Upper lobe of right lung (tissue), 1 donor: ENCODE data around the gene HHIPL1. TPM values are rescaled to one million over a fixed set of nuclear protein-coding genes. Genes with fewer than 3 reads are reported as not detected.

ENCODE experiments used
- ATAC-seq: fragments of 200-7000 bp; cut with Tn5 transposase; one replicate; pipeline ENCODE4 v1.9.1; 2020; ENCODE audit warnings: mild to moderate bottlenecking, moderate library complexity
- DNase-seq: peaks from one replicate; pipeline ENCODE4 v3.0.0-alpha.2; 2020
- H3K27ac ChIP-seq: fragments of 200-600 bp; one replicate; pipeline ENCODE4 v1.8.0; 2022
- H3K27me3 ChIP-seq: fragments of 200-600 bp; one replicate; pipeline ENCODE4 v1.8.0; 2022; ENCODE audit warnings: mild to moderate bottlenecking
- H3K36me3 ChIP-seq: fragments of 200-600 bp; one replicate; pipeline ENCODE4 v1.8.0; 2022
- H3K4me1 ChIP-seq: fragments of 200-600 bp; one replicate; pipeline ENCODE4 v1.8.0; 2022
- H3K4me3 ChIP-seq: fragments of 200-600 bp; one replicate; pipeline ENCODE4 v1.8.0; 2022; ENCODE audit warnings: mild to moderate bottlenecking
- H3K9me3 ChIP-seq: fragments of 200-600 bp; one replicate; pipeline ENCODE4 v1.8.0; 2022
- intact Hi-C: fragments of 100-400 bp; cut with DNase I; formaldehyde crosslinking; loops from one replicate; pipeline ENCODE4 v1.11.0; 2022
- total RNA-seq: library from RNA; stranded (reverse); fragmentation: NEBNext Ultra II Directional; extraction: Animal tissue kit (Norgen Biotek cat#: 25700); gene quantifications from one replicate; pipeline ENCODE4 v1.2.1, GENCODE V29; 2021
- TF ChIP-seq, protein P1 (sequence below): fragments of 200-600 bp; IDR thresholded peaks from one replicate; pipeline ENCODE4 v1.8.0; 2022; ENCODE audit warnings: antibody characterized with exemption
- donor health status: DM: no; HTN: yes; CAD: no; lungs with severe emphysema.

The HHIPL1 gene
- total RNA-seq, 1 donor from 2014 or later, result 1.6 TPM

DNA sequence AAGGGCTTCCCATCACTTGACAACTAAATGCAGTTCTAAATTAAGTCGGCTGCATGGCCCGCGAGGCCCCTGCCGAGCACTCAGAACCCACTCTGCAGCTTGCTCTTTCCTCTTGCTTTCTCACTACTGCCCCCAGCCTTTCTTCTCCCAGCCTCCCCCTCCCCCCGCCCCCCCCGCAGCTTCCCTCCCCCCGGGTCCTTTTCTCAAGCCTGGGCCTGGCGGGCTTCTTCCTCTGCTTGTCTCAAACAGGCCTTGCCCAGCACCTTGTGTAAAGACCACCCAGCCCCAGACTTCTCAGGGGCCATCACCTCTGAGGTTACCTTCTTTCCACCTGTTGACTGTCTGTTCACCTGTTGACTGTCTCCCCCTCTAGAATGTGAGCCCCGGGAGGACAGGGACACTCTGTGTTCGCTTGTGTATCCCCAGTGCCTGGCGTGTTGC lies 40.2 kb downstream of the HHIPL1 start:
- no peaks in the 10 kb centered on the region for H3K27me3 ChIP-seq
- no peak overlapping the region for H3K27ac ChIP-seq
- no peaks in the 10 kb centered on the region for H3K36me3 ChIP-seq
- intact Hi-C loops, result no loop called here
- no peak for ATAC-seq
- no peaks in the 10 kb centered on the region for H3K9me3 ChIP-seq
- no peak overlapping the region for H3K4me3 ChIP-seq
- TF ChIP-seq, protein P1, sequence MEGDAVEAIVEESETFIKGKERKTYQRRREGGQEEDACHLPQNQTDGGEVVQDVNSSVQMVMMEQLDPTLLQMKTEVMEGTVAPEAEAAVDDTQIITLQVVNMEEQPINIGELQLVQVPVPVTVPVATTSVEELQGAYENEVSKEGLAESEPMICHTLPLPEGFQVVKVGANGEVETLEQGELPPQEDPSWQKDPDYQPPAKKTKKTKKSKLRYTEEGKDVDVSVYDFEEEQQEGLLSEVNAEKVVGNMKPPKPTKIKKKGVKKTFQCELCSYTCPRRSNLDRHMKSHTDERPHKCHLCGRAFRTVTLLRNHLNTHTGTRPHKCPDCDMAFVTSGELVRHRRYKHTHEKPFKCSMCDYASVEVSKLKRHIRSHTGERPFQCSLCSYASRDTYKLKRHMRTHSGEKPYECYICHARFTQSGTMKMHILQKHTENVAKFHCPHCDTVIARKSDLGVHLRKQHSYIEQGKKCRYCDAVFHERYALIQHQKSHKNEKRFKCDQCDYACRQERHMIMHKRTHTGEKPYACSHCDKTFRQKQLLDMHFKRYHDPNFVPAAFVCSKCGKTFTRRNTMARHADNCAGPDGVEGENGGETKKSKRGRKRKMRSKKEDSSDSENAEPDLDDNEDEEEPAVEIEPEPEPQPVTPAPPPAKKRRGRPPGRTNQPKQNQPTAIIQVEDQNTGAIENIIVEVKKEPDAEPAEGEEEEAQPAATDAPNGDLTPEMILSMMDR, result no peak
- no peak for DNase-seq
- peaks cover 13% of the 10 kb centered on the region for H3K4me1 ChIP-seq

DNA sequence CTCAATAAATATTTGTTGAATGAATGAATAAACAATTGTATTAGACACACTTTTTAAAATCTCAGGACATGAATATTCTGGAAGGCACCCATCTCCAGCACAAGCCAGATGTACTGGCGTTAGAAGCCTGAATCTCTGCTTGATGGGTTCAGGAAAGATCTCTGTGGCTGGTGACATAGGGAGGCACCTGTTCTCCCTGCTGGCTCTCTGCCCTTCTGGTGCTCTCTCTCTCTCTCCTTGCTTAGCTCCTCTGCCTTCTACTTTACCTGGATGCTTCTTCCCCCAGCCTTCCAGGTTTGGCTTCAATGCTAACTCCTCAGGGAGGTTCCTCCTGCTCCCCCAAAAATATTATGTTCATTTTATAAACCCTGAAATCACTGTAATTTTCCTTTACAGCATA lies 40.7 kb downstream of the HHIPL1 start:
- H3K27ac ChIP-seq, result no peak overlapping the region
- H3K4me1 ChIP-seq, result peaks cover 13% of the 10 kb centered on the region
- intact Hi-C loops, result no loop called here
- H3K9me3 ChIP-seq, result no peaks in the 10 kb centered on the region
- H3K27me3 ChIP-seq, result no peaks in the 10 kb centered on the region
- TF ChIP-seq, protein P1, result no peak
- H3K4me3 ChIP-seq, result no peak overlapping the region
- H3K36me3 ChIP-seq, result no peaks in the 10 kb centered on the region
- no peak for ATAC-seq
- DNase-seq, result no peak

DNA sequence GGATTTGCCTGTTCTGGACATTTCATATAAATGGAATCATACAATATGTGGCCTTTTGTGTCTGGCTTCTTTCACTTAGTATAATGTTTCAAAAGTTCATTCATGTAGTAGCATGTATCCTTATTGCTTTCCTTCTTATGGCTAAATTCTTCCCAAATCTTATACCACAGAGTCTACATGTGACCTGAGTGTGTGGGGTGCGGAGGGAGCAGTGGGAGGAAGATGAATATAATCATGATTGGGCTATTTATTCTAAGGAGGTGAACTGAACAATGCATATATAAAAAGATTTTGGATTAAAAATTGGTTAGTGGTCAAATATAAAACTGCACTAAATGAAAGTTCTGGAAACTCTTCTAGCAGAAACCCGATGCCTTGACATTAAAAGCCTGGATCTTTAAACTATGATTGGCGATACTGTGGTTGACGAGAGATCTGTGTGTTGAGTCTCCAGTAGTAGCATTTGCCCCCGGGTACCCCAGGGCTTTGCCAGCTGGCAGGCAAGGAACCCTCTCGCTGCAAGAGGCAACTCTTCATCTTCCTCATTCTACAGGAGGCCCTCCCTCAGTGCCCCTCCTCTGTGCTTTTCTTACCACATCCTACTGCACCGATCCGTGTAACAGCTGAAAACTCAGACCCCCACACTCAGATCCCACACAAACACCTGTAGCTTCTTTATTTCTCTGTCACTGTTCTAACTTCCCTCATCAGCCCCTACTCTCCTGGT lies 41.8 kb downstream of the HHIPL1 start:
- Histone ChIP-seq H3K9me3 (no peaks in the 10 kb centered on the region), H3K27ac (no peak overlapping the region), H3K27me3 (no peaks in the 10 kb centered on the region), H3K36me3 (no peaks in the 10 kb centered on the region), H3K4me3 (no peak overlapping the region), H3K4me1 (peaks cover 13% of the 10 kb centered on the region)
- no peak for ATAC-seq
- intact Hi-C loops, result no loop called here
- no peak for DNase-seq
- TF ChIP-seq, protein P1, result no peak

DNA sequence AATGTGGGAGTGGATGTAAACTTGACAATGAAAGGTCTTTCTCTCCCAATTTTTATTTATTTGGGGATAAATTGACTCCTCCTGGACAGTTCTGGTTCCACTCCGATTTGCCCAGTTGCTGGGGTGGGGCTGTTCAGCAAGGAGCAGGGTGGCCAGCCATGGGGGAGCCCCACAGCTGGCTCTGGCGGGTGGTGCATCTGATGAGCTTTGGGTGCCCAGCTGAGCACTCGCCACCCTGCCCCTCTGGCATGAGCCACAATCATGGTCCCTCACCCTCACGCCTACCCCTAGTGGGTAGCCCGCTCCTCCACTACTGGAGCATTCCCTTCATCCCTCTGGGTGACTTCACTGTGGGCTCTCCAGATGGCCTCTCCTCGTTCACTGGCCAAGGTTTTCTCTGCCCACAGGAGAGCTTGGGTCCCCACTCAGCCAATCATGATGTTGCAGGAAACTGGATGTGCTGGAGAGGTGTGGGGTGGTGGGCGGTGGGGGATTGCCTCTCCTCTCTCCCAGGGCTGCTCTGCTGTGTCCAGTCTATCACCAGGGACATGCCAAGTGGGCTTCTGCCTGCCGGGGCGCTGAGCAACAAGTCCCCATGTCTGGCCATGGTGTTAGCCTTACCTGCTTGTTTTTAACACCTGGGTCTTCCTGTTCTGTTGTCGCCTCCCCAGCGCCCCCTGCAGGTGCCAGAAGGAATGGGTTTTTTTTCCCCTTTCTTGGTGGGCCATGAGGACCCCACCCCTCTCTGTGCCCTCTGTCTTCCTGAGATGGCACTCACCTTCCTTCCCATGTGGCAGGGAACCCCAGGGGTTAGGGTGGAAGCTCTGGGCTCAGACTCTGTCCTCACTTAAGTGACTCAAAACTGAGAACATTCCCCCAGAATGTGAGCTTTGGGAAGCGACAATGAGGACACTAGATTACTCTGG lies 42.6 kb downstream of the HHIPL1 start:
- ATAC-seq (no peak), DNase-seq (no peak)
- H3K36me3 ChIP-seq, result no peaks in the 10 kb centered on the region
- H3K4me3 ChIP-seq, result no peak overlapping the region
- TF ChIP-seq, protein P1, result peak; percentile 63
- no peaks in the 10 kb centered on the region for H3K9me3 ChIP-seq
- intact Hi-C loops, result no loop called here
- peaks cover 13% of the 10 kb centered on the region for H3K4me1 ChIP-seq
- H3K27me3 ChIP-seq, result no peaks in the 10 kb centered on the region
- H3K27ac ChIP-seq, result no peak overlapping the region

DNA sequence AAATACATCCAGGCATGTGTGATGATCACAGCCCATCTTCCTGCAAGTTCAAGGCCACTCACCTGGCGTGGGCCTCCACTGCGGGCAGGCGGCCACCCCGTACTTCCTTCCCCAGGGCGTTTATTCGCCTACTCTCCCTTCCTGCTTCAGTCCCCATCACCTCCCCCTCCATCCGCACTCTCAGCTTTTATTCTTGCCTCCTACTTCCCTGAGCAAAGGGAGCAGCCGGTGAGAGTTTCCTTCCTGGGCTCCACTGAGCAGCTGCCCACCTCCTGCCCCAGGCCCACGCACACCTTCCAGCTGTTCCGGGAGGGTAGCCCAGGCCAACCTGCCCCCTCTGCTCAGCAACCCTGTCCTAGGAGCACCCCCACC lies 43.3 kb downstream of the HHIPL1 start:
- Histone ChIP-seq H3K27me3 (no peaks in the 10 kb centered on the region), H3K9me3 (no peaks in the 10 kb centered on the region), H3K27ac (no peak overlapping the region), H3K4me3 (no peak overlapping the region), H3K36me3 (no peaks in the 10 kb centered on the region), H3K4me1 (peaks cover 6% of the 10 kb centered on the region)
- TF ChIP-seq, protein P1, result no peak
- intact Hi-C loops, result no loop called here
- ATAC-seq, result no peak
- DNase-seq, result no peak
